Astrocyte of the cerebellum (primary cell): ENCODE measurements around the gene MYLK3.

Experiments
- DNase-seq: peaks from one replicate; pipeline ENCODE4 v3.0.0-alpha.2; 2011; ENCODE audit warnings: low read depth
- H3K4me3 ChIP-seq: 2 replicates; pipeline ENCODE4 v1.5.1; 2011; ENCODE audit warnings: mild to moderate bottlenecking, low read depth, low read length, moderate library complexity
- in situ Hi-C: cut with HindIII; loops from 2 replicates; pipeline ENCODE4 v1.10.0; 2017; ENCODE audit warnings: low sequenced_read_pairs
- TF ChIP-seq, protein P1 (sequence below): IDR thresholded peaks from 2 replicates; pipeline ENCODE4 v1.5.1; 2012; ENCODE audit warnings: low read length, low read depth, moderate library complexity, mild to moderate bottlenecking; ENCODE audit errors: missing control alignments

Gene MYLK3

DNA sequence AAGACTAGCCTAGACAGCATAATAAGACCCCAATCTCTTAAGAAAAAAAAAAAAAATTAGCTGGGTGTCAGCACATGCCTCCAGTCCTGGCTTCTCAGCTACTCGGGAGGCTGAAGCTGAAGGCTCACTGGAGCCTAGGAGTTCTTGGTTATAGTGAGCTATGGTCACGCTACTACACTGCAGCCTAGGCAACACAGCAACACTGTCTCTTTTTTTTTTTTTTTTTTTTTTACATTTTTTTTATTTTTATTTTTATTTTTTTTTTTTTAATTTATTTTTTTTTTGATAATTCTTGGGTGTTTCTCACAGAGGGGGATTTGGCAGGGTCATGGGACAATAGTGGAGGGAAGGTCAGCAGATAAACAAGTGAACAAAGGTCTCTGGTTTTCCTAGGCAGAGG, 54.5 kb downstream of the MYLK3 start:
- TF ChIP-seq, protein P1, sequence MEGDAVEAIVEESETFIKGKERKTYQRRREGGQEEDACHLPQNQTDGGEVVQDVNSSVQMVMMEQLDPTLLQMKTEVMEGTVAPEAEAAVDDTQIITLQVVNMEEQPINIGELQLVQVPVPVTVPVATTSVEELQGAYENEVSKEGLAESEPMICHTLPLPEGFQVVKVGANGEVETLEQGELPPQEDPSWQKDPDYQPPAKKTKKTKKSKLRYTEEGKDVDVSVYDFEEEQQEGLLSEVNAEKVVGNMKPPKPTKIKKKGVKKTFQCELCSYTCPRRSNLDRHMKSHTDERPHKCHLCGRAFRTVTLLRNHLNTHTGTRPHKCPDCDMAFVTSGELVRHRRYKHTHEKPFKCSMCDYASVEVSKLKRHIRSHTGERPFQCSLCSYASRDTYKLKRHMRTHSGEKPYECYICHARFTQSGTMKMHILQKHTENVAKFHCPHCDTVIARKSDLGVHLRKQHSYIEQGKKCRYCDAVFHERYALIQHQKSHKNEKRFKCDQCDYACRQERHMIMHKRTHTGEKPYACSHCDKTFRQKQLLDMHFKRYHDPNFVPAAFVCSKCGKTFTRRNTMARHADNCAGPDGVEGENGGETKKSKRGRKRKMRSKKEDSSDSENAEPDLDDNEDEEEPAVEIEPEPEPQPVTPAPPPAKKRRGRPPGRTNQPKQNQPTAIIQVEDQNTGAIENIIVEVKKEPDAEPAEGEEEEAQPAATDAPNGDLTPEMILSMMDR, result no peak
- no peak for DNase-seq
- H3K4me3 ChIP-seq, result no peak overlapping the region
- in situ Hi-C loops, result no loop called here

DNA sequence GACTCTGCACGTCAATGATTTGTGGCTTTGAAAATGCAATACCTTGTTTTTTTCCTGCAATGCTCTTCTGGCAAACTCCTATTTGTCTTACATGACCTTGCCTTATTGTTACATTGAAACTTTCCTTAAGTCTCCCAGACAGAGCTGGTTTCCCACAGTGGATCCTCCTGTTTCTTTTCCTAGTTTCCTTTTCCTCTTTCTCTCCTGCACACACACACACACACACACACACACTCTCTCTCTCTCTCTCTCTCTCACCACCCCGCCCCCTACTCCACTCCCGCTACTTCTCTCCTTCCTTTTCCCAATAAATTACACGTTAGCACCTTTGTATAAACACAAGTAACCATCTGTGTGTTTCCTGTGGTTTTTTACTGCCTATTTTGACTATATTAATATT, 56.4 kb downstream of the MYLK3 start:
- DNase-seq, result no peak
- TF ChIP-seq, protein P1, result no peak
- in situ Hi-C loops, result no loop called here
- no peak overlapping the region for H3K4me3 ChIP-seq

DNA sequence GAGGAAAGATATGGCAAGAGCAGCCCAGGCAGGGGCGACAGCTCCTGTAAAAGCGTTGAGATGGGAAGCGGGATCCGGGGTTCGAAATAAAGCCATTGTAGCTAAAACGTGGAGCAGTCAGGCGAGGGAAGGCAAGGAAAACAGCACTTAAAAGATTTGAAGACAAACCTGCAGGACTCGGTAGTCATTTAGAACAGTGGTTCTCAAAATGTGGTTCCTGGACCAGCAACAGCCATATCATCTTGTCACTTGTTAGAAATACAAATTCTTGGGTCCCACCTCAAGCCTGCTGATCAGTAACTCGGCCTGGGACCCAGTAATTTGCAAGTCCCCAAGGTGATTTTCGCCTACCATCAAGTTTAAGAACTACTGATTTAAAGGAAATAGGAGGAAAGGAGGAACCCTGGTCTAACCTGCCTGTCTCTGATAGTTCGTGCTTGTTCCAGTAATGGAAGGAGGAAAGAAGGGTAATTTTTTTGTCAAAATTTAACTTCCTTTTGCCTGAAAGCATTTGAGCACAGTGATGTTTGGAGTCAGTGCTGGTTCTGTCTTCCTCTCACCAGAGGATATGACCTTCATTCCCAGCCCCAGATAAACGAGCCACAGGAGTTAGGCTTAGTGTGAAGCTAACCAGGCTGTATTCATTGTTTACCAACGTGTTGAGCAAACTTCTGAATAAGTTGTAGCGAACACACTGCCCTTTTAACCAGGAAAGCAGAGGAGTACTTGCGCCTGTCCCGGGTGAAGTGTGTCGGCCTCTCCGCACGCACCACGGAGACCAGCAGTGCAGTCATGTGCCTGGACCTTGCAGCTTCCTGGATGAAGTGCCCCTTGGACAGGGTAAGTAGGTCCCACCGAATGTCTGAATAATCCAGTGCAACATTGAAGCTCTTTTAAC, 57.6 kb downstream of the MYLK3 start:
- TF ChIP-seq, protein P1, result no peak
- no peak for DNase-seq

DNA sequence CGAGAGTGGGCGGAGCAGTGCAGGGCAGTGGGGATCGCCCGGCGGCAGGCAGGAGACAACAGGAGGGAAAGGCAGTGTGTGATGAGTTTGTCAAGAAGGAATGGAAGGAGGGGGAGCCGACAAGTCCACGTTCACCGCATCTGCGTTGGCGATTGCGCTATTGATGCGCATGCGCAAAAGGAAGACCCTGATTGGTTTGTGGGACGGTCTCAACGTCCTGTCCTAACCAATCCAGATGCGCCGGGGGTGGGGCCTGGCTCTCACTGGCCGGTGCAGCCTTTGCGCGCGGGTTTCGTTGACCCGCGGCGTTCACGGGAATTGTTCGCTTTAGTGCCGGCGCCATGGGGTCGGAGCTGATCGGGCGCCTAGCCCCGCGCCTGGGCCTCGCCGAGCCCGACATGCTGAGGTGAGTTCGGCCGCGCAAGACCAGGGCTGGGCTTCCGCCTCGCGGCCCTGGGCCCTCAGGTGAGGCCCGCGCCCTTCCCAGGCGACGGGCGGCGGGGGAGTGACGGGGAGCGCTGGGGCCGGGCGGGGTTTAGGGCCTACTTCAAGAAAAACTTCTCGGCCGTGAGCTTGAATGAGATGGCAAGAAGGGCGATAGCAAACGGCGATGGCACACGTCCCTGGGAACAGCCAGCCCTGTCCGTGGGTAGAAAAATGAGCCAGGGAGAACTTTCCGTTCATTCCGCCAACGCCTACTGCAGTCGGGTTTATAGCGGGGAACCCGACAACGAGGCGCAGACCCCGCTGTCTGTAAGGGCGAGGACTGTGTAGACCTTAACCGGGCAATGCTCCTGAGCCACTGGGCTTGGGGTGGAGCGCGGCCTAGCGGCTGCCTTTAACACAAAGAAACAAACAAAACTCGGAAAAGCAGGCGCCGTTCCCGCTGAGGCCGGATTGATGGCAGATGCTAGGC, 58.5 kb downstream of the MYLK3 start, which contains the start of gene ORC6:
Gene ORC6 (plus strand): TSS at position 295 of the 916 bp plus-strand sequence. CDS start 47 bp downstream, at position 342.
- TF ChIP-seq, protein P1, result peak; percentile 60

More for the DNA sequence above, 57.6 kb downstream of the MYLK3 start:
- in situ Hi-C loops, result no loop called here
- peak overlapping the region; percentile 79 for H3K4me3 ChIP-seq

DNA sequence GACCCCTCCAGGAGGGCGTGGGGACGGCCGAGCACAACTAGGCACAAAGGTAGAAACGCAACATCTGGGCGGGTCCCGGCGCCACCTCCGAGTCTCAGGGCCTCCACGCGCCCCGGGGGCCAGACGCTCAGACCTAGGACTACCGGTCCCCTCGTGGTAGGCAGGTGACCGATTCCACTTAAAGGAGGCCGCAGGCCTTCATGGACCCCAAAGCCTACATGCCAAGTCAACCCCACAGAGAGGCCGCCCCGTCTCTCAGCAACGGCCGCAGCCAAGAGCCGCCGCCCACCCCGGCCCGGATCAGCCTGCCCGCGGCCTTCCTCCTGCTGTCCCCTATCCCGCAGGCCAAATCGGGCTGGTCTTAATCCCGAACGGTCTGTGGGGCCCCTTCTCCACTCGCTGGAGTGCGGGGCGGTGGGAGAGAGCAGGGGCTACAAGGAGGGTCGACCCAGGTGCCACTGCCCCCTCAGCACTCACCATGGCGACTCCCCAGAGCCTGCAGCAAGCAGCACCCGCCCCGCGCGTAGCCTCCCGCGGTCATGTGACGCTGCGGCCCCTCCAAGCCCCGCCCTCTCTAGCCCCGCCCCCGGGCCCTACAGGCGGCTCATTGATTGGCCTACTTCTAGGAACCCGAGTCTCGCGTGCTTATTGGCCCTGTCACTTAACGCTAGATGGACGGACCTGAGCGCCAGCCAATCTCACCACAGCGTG, 59.3 kb downstream of the MYLK3 start, which contains the start of gene VPS35:
Gene VPS35 (minus strand): TSS at position 525 of the 711 bp plus-strand sequence. CDS start 45 bp downstream, at position 480.
- in situ Hi-C loops, result no loop called here
- H3K4me3 ChIP-seq, result peak within 1 kb of the TSS; percentile 79
- TF ChIP-seq, protein P1, result no peak
- peak; percentile 97 for DNase-seq

More for the DNA sequence above, 58.5 kb downstream of the MYLK3 start, which contains the start of gene ORC6:
- in situ Hi-C loops, result no loop called here
- H3K4me3 ChIP-seq, result peak within 1 kb of the TSS; percentile 79
- DNase-seq, result peak; percentile 90
